Prostate gland (tissue), 2 donors: ENCODE results near the gene KRT6C. TPM values are rescaled to one million over a fixed set of nuclear protein-coding genes. Genes with fewer than 3 reads are reported as not detected.

Experiments
- DNase-seq: peaks from one replicate; pipeline ENCODE4 v3.0.0-alpha.2; 2019; ENCODE audit warnings: low spot score
- H3K27ac ChIP-seq, 2 donors: fragments of 200-600 bp; sonication (generic); 2 replicates each; pipeline ENCODE4 v1.5.1; 2017 to 2019
- H3K27me3 ChIP-seq: fragments of 200-600 bp; sonication (generic); replicated peaks from 2 replicates; pipeline ENCODE4 v1.5.1; 2019; ENCODE audit not compliant: insufficient read depth
- H3K36me3 ChIP-seq, 2 donors: fragments of 200-600 bp; sonication (generic); 1 replicate in 1 of 2; 2 replicates in 1 of 2; pipeline versions ENCODE4 v1.5.1 to v1.8.1; 2017 to 2019
- H3K4me1 ChIP-seq: fragments of 200-600 bp; sonication (generic); replicated peaks from 2 replicates; pipeline ENCODE4 v1.5.1; 2019
- H3K4me3 ChIP-seq, 2 donors: fragments of 200-600 bp; sonication (generic); 2 replicates each; pipeline ENCODE4 v1.5.1; 2017 to 2019
- H3K9me3 ChIP-seq: fragments of 200-600 bp; sonication (generic); 2 replicates; pipeline ENCODE4 v1.5.1; 2017
- POLR2A ChIP-seq: fragments of 450-650 bp; IDR thresholded peaks from one replicate; pipeline ENCODE4 v1.6.1; 2016; ENCODE audit warnings: antibody characterized with exemption, mild to moderate bottlenecking
- POLR2AphosphoS5 ChIP-seq: sonication (generic); formaldehyde crosslinking; IDR thresholded peaks from one replicate; pipeline ENCODE4 v1.6.1; 2017; ENCODE audit warnings: antibody characterized with exemption
- WGBS: methylation state at CpG from one replicate; pipeline ENCODE4 v1.1.5; 2018; 5-methylcytosine and 5-hydroxymethylcytosine counted together
- intact Hi-C: fragments of 100-400 bp; cut with DNase I; formaldehyde crosslinking; loops from one replicate; pipeline ENCODE4 v1.14.2; 2022
- total RNA-seq, 2 donors: library from RNA; depleted of rRNA; stranded (reverse); fragments of >200 nt; gene quantifications; one replicate each; pipeline ENCODE4 v1.1.0, GENCODE V29; 2016
- TF ChIP-seq, protein P1 (sequence below), 4 experiments: fragments of 200-600 bp in 2 of 4; fragments of 450-650 bp in 2 of 4; sonication (generic) in 2 of 4; IDR thresholded peaks; 1 replicate in 3 of 4; 2 replicates in 1 of 4; pipeline ENCODE4 v1.5.1; 2016 to 2019; ENCODE audit warnings: antibody characterized with exemption in 4 of 4, mild to moderate bottlenecking in 2 of 4, moderate library complexity in 2 of 4

The KRT6C gene
- total RNA-seq, 2 donors from 2014 or later, result not detected

- intact Hi-C loops, result no loop called here
- no peak for TF ChIP-seq POLR2AphosphoS5
- TF ChIP-seq, protein P1, sequence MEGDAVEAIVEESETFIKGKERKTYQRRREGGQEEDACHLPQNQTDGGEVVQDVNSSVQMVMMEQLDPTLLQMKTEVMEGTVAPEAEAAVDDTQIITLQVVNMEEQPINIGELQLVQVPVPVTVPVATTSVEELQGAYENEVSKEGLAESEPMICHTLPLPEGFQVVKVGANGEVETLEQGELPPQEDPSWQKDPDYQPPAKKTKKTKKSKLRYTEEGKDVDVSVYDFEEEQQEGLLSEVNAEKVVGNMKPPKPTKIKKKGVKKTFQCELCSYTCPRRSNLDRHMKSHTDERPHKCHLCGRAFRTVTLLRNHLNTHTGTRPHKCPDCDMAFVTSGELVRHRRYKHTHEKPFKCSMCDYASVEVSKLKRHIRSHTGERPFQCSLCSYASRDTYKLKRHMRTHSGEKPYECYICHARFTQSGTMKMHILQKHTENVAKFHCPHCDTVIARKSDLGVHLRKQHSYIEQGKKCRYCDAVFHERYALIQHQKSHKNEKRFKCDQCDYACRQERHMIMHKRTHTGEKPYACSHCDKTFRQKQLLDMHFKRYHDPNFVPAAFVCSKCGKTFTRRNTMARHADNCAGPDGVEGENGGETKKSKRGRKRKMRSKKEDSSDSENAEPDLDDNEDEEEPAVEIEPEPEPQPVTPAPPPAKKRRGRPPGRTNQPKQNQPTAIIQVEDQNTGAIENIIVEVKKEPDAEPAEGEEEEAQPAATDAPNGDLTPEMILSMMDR (IDR thresholded peaks at IDR 0.05), result no peak
- no peak for TF ChIP-seq POLR2A
- WGBS, result 71% methylated on average over 3 of the region's 3 CpGs
Measured at GRCh38 chr12:52445876-52446275, 27.7 kb downstream of the KRT6C start.

GRCh38 chr12:52444647-52445595 is 28.7 kb downstream of the KRT6C start:
- Histone ChIP-seq H3K27me3 (no peaks in the 10 kb centered on the region), H3K36me3 (no peaks in the 10 kb centered on the region), H3K9me3 (no peaks in the 10 kb centered on the region), H3K4me1 (no peaks in the 10 kb centered on the region), H3K4me3 (no peak overlapping the region), H3K27ac (peak overlapping the region in 1 of 2 donors; percentile 12)
- WGBS, result 63% methylated on average over 10 of the region's 10 CpGs
- intact Hi-C loops, result no loop called here
- TF ChIP-seq, protein P1 (IDR thresholded peaks at IDR 0.05), result no peak
- TF ChIP-seq POLR2AphosphoS5 (peak; percentile 52), POLR2A (no peak)
- no peak for DNase-seq

More at GRCh38 chr12:52445876-52446275, 27.7 kb downstream of the KRT6C start:
- no peak overlapping the region for H3K27ac ChIP-seq
- no peaks in the 10 kb centered on the region for H3K4me1 ChIP-seq
- H3K36me3 ChIP-seq, result no peaks in the 10 kb centered on the region
- H3K27me3 ChIP-seq, result no peaks in the 10 kb centered on the region
- DNase-seq, result no peak
- no peaks in the 10 kb centered on the region for H3K9me3 ChIP-seq
- H3K4me3 ChIP-seq, result no peak overlapping the region

GRCh38 chr12:52443966-52444365 is 29.6 kb downstream of the KRT6C start:
- no peak for DNase-seq
- Histone ChIP-seq H3K27me3 (no peaks in the 10 kb centered on the region), H3K4me1 (no peaks in the 10 kb centered on the region), H3K4me3 (no peak overlapping the region), H3K9me3 (no peaks in the 10 kb centered on the region), H3K27ac (no peak overlapping the region), H3K36me3 (no peaks in the 10 kb centered on the region)
- 97% methylated on average over 3 of the region's 3 CpGs for WGBS
- intact Hi-C loops, result no loop called here
- TF ChIP-seq POLR2AphosphoS5, result no peak
- TF ChIP-seq, protein P1 (IDR thresholded peaks at IDR 0.05), result no peak

DNA sequence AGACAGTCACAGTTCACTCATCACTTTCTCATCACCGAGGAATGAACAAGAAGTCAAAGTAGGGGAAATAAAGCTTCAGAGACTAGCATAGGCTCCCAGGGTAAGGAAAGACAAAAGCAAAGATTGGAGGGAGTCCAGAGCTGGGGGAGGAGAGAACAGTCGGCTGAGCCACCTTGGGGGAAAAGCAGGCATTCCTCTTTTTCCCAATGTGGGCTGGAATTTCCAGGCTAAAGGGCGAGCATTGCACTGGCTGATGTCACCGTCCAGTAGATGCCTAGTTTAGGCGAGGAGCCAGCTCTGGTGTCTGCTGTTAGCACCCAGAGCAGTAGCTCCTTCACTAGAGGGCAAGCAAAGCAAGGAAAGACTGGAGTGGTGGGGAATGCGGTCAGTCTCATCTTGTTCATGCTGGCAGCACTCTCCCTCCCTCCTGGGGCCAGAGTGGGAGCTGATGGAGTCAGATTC is 31.0 kb downstream of the KRT6C start:
- no peak for TF ChIP-seq POLR2A
- intact Hi-C loops, result no loop called here
- no peak for DNase-seq

DNA sequence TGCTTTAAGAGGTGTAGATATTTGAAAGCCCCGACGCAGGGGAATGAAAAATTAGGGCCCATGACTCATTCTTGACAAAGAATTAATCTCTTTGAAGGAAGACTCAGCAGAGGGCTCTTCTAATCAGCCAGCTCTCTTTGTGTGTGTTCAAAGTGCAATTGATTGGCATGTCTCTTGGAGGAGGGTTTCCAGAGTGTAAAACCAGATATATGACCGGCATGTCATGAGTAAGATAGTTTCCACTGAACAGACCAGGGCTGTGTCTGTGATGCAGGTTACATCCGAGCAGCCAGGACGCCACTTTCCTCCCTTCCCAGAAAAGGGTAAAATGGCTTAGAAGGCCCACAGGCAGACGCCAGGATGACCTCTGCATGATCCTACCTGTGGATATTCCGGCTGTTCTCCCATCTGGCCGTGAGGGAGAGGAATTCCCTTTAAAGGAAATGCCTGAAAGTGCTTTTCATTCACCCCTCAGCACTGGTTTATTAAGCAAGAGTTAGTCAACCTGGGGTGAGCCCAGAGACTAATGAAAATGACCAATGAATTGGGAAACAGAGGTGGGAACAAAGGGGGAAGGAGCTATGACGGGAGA is 32.2 kb downstream of the KRT6C start:
- no peak overlapping the region for H3K27ac ChIP-seq
- intact Hi-C loops, result no loop called here
- WGBS, result 78% methylated on average over 9 of the region's 9 CpGs

More for the DNA sequence above, 31.0 kb downstream of the KRT6C start:
- Histone ChIP-seq H3K4me3 (no peak overlapping the region), H3K9me3 (no peaks in the 10 kb centered on the region), H3K27me3 (no peaks in the 10 kb centered on the region), H3K27ac (no peak overlapping the region), H3K4me1 (no peaks in the 10 kb centered on the region), H3K36me3 (no peaks in the 10 kb centered on the region)
- WGBS, result 43% methylated on average over 6 of the region's 6 CpGs

More for the DNA sequence above, 32.2 kb downstream of the KRT6C start:
- no peak overlapping the region for H3K4me3 ChIP-seq
- no peaks in the 10 kb centered on the region for H3K36me3 ChIP-seq
- no peaks in the 10 kb centered on the region for H3K27me3 ChIP-seq
- H3K9me3 ChIP-seq, result no peaks in the 10 kb centered on the region
- H3K4me1 ChIP-seq, result no peaks in the 10 kb centered on the region
- TF ChIP-seq, protein P1 (IDR thresholded peaks at IDR 0.05), result no peak
- TF ChIP-seq POLR2A (no peak), POLR2AphosphoS5 (no peak)
- DNase-seq, result no peak
